Pons (tissue), 1 donor: ENCODE data around the gene SLC16A12.
A peak's percentile ranks its signal among the peaks of the same experiment; 100 is the strongest.
"Not testable (repeated sequence)": the region's sequence is repeated elsewhere in the genome, so short reads cannot be mapped to it uniquely, and the experiment has no call there.

Source experiments
- DNase-seq: peaks from one replicate; pipeline ENCODE4 v3.0.0-alpha.2; 2016; ENCODE audit warnings: low spot score

Gene SLC16A12

DNA sequence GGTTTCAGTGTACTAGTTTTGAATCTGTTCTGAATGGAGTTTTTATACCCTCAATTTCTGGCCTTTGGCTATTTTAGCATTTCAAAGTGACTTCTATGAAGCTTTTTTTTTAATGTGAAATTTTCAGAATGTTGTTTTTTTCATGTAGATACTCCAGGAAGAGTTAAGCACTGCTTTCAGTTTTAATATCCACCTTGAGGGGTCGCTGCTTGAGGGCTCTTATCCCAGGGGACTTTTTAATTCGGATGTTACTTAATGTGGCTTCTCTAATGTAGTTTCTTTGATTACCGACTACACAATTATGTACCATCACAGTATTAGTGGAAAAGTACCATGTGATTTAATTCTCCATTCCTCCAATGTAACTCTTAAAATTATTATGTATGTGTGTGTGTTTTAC, 115.8 kb downstream of the SLC16A12 start:
- DNase-seq, result no peak

DNA sequence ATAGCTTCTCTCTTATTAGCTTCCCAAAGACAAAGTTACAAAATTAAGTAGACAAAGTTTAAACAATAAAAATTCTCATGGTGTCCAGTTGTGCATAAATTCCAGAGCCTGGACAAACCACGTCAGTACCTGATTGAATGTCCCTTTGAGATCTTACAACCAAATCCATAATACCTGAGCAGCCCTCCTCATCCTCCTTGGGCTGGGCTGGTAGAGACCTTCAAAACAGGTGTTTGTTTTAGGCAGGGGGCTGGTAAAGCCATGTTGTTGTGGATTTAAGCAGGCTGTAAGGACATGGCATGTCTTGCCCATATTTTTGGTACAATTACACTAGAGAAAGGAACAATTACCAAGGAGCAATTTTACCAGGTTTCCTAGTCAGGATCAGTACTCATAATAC, 118.9 kb downstream of the SLC16A12 start:
- no peak for DNase-seq

DNA sequence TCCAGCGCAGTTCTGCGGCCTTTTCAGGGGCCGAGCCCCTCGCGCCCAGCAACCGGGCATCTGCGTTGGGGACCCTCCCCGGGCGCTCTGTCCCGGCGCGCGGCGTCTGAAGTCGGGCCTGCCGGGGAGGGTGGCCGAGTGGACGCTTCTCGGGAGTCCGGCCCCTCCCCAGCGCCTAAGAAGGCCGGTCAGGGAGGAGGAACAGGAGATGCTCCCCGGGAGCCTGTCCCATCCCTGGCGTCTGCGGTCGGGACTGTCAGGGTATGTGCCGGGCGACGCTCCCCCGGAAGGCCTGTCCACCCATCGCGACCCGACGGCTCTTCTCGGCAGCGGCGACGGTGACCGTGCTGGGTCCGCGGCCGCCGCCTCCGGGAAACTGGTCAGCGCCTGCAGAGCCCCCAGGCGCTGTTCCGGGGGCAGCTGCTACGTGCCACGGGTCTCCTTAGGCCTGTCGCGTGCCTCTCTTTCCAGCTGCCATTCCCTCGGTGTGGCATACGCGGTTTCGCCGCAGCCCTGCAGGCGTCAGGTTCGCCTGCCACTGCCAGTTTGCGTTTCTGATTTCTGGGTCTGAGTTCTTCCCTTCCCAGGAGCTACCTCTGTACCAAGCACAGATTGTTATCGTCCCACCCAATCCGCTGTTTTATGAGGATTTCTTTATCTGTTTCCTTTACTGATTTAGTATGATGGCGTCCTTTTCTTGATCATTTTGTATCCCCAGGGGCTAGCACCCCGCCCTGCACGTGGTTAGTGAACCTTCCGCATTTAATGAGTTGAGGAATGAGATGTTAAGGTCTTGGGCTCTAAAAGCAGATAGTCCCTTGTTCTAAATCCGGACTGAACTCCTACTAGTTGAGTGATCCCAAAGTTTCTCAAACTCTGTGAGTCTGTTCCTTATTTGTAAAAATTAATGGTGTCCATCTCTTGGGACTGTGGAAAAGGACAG, 120.2 kb downstream of the SLC16A12 start:
- peak; percentile 59 for DNase-seq

- peak; percentile 78 for DNase-seq
Observed at GRCh38 chr10:89414146-89414878, 121.1 kb downstream of the SLC16A12 start, which contains the start of gene IFIT5. Gene IFIT5, plus strand, starts transcription at chr10:89414568. Its CDS starts 231 bp downstream, at chr10:89414799.

GRCh38 chr10:89413398-89413912, 121.9 kb downstream of the SLC16A12 start:
- DNase-seq, result no peak

- DNase-seq, result not testable (repeated sequence)
Observed at GRCh38 chr10:89412276-89412675, 123.1 kb downstream of the SLC16A12 start.

DNA sequence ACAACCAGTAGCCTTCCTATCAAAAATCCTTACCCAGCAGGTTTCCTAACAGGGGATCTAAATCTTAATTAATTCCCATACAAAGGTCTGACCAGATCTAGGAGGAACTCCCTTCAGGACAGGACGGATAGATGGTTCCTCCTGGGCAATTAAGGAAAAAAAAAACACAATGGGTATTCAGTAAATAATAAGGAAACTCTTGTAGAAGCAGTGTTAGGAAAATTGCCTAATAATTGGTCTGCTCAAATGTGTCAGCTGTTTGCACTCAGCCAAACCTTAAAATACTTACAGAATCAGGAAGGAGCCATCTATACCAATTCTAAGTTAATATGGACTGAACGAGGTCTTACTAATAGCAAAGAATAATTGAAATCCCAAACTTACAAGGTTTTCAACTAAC, 124.3 kb downstream of the SLC16A12 start:
- not testable (repeated sequence) for DNase-seq

DNA sequence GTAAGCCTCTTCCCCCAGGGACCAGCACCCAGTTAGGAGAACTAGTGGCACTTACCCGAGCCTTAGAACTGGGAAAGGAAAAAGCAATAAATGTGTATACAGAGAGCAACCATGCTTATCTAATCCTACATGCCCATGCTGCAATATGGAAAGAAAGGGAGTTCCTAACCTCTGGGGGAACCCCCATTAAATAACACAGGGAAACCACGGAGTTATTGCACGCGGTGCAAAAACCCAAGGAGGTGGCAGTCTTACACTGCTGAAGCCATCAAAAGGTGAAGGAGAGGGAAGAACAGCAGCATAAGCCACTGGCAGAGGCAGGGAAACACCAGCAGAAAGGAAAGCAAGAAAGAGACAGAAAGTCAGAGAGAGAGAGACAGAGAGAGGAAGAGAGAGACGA, 124.8 kb downstream of the SLC16A12 start:
- not testable (repeated sequence) for DNase-seq

DNA sequence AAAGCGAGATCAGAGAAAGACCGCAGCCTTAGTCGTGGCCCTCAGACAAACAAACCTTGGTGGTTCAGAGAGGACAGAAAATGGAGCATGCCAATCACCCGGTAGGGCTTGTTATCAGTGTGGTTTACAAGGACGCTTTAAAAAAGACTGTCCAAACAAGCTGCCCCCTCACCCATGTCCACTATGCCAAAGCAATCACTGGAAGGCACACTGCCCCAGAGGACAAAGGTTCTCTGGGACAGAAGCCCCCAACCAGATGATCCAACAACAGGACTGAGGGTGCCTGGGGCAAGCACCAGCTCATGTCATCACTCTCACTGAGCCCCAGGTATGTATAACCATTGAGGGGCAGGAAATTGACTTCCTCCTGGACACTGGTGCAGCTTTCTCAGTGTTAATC, 126.1 kb downstream of the SLC16A12 start:
- DNase-seq, result not testable (repeated sequence)

GRCh38 chr10:89407792-89408191, 127.6 kb downstream of the SLC16A12 start:
- DNase-seq, result not testable (repeated sequence)

DNA sequence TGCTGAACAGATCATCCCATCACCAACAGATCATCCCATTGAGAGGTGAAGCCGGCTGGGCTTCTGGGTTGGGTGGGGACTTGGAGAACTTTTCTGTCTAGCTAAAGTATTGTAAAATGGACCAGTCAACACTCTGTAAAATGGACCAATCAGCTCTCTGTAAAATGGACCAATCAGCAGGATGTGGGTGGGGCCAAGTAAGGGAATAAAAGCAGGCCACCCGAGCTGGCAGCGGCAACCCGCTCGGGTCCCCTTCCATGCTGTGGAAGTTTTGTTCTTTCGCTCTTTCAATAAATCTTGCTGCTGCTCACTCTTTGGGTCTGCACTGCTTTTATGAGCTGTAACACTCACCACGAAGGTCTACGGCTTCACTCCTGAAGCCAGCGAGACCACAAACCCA, 129.2 kb downstream of the SLC16A12 start:
- not testable (repeated sequence) for DNase-seq

DNA sequence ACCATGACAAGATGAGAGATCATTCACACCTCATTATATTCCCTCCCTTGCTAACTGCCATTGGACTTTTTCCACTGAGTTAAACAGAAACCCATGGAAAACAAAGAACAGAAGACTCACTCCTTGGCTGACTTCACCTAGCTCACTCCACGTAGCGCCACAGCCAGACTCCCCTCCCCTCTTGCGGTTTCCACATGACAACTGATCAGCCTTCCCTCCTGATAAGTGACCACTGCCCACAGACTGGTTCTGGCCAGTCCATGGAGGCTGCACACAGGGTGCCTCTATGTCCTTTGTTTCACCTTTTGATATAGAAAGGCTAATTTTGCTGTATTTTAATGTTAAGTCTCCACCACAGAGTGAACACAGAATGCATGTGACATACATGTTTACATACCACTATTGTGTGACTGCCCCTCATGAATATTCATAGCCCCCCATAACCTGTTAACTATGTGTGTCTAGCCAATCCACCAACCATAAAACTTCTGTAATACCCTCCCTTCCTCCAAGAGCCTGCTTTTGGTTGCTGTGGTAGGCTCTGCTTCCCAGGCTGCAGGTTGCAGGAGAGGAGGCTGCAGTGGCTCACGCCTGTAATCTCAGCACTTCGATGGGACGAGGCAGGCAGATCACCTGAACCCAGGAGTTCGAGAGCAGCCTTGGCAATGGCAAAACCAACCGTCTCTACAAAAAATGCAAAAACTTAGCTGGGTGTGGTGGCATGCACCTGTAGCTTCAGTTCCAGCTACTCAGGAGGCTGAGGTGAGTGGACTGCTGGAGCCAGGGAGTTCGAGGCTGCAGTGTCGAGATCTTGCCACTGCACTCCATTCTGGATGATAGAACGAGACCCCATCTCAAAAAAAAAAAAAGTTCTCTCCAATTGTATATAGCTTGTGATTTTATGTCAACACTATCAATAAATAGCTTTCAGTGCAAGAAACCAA, 131.0 kb downstream of the SLC16A12 start:
- no peak for DNase-seq

GRCh38 chr10:89403043-89403442, 132.4 kb downstream of the SLC16A12 start:
- DNase-seq, result no peak

DNA sequence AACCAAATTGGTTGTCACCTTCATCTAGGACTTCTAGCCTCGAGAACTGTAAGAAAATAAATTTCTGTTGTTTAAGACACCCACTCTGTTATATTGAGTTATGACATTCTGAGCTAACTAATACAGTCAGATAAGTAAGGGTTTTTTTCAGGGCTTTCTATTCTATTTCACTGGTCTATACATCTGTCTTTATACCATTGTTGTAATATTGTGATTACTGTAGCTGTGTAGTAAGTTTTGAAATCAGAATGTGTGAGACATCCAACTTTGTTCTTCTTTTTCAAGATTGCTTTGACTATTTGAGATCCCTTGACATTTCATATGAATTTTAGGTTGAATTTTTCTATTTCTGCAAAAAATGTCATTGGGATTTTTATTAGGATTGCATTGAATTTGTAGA, 135.4 kb downstream of the SLC16A12 start:
- DNase-seq, result no peak

- DNase-seq, result no peak
Observed at GRCh38 chr10:89398003-89398749, 137.2 kb downstream of the SLC16A12 start.

DNA sequence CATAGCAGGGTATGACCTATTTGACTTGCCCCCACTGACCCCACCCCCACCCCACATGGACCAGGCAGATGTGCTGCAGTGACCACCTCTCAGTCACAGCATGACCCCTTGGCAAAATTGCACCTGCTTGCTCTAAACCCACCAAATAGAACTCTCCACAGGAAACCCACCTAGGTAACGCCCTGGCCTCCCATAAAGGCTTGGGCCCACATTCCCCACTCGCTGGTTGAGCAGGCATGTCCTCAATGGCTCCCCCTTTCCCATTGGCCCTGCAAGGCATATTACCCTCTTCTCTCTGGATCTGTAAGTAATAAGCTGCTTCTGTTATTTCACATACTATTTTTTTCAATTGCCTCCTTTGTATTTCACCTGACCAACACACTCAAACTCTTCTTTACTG, 140.3 kb downstream of the SLC16A12 start:
- no peak for DNase-seq

GRCh38 chr10:89393898-89394297, 141.5 kb downstream of the SLC16A12 start:
- no peak for DNase-seq

GRCh38 chr10:89392974-89393373, 142.4 kb downstream of the SLC16A12 start:
- DNase-seq, result peak; percentile 70

DNA sequence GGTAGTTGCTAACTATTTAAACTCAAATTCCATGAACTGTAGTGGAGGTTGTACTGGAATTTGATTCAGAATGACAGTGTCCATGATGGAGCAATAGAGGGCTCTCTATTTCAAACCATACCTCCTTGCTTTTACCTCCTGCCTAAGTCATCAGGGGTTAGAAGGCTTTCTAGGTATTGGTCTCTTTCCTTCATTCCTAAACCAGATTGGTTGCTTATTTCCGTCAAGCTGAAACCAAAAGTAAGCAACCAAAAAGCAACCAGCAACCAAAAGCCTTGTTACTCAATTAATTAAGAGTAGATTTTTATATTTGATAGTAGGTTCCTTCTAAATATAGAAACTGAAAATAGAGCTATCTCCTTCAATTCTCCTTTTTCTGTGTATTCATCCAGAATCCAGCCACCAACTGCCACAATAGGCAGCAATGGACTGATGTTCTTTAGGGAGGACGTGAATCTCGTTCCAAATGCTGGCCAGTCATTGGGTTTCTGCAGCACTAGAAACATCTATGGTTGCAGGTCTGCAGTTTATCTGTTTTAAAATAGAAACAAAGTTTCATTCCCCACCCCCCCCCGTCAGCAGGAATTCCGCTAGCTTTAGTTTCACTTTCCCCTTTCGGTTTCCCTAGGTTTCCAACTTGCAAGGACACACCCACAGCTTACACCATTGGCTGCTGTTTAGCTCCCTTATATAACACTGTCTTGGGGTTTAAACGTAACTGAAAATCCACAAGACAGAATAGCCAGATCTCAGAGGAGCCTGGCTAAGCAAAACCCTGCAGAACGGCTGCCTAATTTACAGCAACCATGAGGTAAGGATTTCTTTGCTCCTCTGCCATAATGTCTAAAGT, 143.3 kb downstream of the SLC16A12 start, which contains the start of gene IFIT1:
TSS of gene IFIT1 (plus strand) at position 717 of the 850 bp plus-strand sequence. CDS start at position 807, 90 bp downstream.
- peak; percentile 98 for DNase-seq

- DNase-seq, result not testable (repeated sequence)
Observed at GRCh38 chr10:89391226-89391576, 144.2 kb downstream of the SLC16A12 start.
